HG02973 (cell line): ENCODE data around the gene SPOCK1.

Experiments used
- ATAC-seq: cut with Tn5 transposase; IDR thresholded peaks from one replicate; pipeline ENCODE4 v1.9.1; 2021; ENCODE audit warnings: moderate library complexity; ENCODE audit not compliant: unreplicated experiment

The SPOCK1 gene

GRCh38 chr5:137446151-137446550, 53.0 kb downstream of the SPOCK1 start:
- no peak for ATAC-seq

GRCh38 chr5:137442660-137443059, 56.5 kb downstream of the SPOCK1 start:
- no peak for ATAC-seq

DNA sequence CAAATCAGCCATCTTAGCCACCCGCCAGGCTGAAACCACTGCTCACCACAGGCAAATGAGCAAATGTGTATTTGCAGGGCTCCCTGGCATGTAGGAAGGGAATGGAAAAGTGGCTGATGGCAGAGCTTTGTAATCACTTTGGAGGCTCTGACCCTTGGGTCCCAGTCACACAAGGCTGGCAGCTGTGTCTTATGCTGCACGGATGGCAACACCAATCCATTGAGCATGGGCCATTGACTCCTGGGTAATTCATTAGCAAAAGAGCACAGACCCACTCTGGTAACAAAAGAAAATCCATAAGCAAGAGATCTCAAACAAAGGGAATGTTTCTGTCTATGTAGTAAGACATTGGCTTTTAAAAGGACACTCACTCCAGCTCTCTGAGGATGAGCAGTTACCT, 57.6 kb downstream of the SPOCK1 start:
- ATAC-seq: no peak

GRCh38 chr5:137440795-137441194, 58.3 kb downstream of the SPOCK1 start:
- ATAC-seq: no peak

DNA sequence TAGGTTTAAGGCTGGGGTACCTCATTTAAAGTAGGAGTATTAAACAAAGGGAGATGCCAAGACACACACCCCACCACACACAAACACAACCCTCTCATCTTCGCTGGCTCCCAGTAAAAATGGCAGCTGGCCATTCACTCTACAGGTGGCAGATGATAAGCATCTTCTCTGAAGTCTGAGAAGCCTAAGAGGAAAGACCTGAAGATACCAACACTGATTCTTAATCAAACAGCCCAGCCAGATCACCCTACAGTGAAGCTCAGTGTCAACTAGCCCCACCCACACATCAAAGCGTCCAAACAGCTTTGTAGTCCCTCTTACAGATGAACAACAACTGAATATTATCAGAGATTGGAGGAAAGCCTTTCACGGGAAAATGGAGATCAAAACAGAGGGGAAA, 59.5 kb downstream of the SPOCK1 start:
- no peak for ATAC-seq

GRCh38 chr5:137438932-137439331, 60.2 kb downstream of the SPOCK1 start:
- no peak for ATAC-seq

DNA sequence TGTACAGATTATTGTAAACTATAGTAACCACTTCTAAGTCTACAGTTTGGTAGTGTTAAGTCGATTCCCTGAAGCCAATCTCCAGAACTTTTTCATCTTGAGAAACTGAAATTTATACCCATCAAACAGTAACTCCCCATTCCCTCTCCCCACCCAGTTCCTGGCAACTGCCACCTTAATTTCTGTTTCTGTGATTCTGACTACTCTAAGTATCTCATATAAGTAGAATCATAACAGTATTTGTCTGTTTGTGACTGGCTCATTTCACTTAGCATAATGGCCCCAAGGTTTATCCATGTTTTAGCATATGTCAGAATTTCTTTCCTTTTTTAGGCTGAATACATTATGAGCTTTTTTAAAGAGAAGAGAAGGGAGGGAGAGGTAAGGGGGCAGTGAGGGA, 61.4 kb downstream of the SPOCK1 start:
- ATAC-seq: no peak

DNA sequence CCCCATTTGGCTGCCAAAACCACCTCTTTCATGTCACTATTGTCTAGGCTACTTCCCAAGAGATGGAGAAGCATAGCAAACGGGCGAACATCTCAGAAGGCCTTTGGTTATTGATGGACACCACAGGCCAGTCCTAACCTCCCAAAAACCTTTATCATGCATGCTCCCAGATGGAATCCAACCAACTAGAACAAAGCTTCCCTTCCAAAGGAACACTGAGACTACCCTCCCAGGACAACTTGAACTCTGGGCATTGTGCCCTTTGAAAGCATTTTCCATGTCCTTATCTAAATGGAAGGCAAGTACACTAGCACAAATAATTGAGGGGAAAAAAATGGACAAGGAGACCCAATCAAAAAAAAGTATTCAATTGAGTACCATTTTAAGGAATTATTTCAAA, 65.6 kb downstream of the SPOCK1 start:
- no peak for ATAC-seq

DNA sequence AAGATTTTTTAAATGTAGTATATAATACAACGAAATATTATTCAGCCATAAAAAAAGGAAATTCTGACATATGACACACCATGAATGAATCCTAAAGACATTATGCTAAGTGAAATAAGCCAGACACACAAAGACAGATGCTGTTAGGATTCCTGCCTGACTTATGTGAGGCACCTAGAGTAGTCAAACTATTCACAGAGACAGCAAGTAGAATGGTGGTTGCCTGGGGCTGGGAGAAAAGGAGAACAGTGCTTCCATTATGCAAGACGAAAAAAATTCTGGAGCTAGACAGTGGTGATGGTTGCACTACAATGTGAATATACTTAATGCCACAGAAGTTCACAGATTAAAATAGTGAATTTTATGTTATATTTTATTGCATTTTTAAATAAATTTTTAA, 66.8 kb downstream of the SPOCK1 start:
- ATAC-seq: no peak

- no peak for ATAC-seq
Observed at GRCh38 chr5:137431051-137431450, 68.1 kb downstream of the SPOCK1 start.

- ATAC-seq: no peak
Observed at GRCh38 chr5:137415231-137415681, 83.9 kb downstream of the SPOCK1 start.

GRCh38 chr5:137414112-137414755, 84.9 kb downstream of the SPOCK1 start:
- ATAC-seq: no peak

DNA sequence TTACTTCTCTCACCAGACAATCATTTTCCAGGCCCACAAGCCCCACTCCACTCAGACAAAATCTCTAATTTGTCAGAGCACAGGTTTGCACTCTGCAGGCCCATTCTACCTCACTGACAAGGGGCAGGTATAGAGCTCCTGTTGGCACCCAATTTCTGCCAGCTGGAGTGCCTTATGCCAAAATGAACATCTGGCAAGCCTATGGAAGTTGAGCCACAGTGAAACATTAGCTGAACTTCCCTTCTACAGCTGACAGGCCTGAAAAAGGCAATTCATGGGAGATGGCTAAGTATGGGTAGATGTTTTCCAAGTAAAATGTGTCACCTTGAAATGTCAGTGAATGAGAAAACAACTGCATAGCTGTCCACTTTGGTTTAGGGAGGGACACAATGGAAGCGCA, 87.0 kb downstream of the SPOCK1 start:
- ATAC-seq: no peak

- ATAC-seq: no peak
Observed at GRCh38 chr5:137410234-137411010, 88.7 kb downstream of the SPOCK1 start.

- no peak for ATAC-seq
Observed at GRCh38 chr5:137409736-137410135, 89.4 kb downstream of the SPOCK1 start.

DNA sequence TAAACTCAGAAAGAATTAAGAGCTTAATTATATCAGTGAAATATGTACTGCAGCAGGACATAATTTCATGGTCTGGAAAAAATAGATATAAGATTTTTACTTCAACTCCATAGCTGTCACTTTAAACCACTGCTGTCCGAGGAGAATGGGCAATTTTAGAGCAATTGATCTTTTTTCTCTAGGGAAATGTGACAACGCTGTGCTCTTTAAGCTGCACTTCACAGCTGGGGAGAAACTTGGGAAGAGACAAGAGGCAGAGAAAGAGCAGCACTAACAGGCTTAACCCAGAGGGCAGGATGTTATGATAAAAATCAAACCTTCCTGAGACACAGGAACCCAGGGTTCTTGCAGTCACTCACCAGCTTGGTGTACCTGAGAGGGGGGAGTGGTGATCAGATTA, 92.0 kb downstream of the SPOCK1 start:
- ATAC-seq: no peak

DNA sequence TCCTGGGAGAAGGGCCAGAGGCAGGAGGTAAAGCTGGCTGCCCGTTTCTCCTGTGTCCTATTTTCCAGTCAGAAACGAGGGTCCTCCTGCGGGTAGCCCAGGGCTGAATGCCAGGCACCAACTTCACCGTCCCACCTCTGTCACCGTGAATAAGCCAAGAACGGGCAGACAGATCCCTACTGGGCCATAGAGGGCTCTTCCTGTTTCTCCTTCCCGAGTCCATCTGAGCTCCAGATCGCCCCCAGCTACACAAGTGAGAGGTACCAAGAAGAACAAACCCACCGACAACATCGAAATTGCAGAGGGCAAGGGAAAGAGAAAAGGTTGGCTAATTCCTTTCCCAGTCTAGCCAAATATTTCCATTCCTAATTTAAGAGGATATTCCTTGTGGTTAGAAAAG, 93.7 kb downstream of the SPOCK1 start:
- ATAC-seq: no peak

DNA sequence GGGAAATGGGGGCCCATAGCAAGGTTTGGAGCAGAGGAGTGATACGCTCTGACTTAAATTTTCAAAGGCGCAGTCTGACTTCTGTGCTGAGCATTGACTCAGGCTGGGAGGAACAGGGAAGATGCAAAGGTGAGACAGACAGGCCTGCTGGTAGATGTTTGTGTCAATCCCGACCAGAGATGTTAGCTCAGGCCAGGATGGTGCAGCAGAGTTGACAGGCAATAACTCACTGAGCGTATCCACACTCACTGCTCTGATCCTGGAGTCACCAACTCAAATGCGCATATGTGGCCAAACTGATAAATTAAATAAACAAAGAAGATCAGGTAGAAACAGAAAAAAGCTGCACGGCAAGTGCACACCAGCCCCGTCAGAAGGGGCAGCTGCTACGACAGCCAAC, 95.3 kb downstream of the SPOCK1 start:
- no peak for ATAC-seq

DNA sequence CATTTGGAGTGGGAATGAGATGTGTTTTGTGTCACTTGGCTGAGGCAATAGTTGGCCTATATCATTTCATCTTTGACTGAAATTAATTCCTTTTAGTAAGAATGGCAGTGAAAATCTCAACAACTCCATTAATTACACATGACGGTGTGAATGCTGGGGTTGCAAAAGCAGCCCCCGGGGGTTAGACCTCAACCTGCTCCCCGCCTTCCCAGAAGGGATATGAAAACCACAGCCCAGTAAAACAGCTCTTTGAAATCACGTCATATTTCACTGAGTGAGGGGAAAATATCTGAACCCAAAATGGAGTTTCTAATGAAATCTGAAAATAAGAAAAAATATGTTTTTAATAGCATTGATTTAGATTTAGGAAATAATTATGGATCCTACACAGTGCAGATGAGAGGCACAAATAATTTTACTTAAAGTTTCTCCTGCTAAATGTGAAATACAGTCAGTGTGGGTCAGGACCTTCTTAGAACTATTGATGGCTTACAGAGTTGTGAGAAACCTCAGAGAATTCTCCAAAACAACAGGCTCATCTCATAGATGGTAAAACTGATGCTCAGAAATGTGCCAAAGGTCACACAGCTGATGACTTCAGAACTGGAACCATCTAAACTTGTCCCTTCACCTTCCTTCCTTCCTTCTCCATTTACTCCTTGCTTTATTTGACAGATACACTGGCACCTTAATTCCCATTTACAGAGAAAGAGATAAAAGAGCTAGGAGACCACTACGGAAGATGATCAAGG, 96.5 kb downstream of the SPOCK1 start:
- ATAC-seq: no peak

- no peak for ATAC-seq
Observed at GRCh38 chr5:137401946-137402345, 97.2 kb downstream of the SPOCK1 start.

DNA sequence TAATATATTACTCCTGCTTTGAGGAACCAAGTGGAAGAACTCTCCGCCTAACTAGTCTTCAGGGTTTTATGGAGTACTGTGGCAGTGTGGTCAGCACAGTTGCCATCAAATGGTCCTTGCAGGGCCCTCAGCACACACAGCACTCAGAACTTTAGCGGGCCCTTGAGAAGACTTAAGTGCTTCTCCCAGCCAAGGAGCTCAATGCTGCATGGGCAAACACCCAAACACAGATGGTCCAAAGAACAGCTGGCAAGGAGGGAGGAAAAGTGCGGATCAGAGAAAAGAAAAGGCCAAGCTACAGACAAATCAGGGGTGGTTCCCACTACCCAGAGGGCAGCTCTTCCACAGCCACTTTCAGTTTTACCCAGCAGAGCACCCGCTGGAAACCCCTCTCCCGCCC, 98.6 kb downstream of the SPOCK1 start:
- ATAC-seq: no peak

GRCh38 chr5:137399911-137400310, 99.2 kb downstream of the SPOCK1 start:
- ATAC-seq: no peak
